Activated effector memory CD4-positive, alpha-beta T cell treated with anti-CD3 and anti-CD28 coated beads, Interleukin-2, amount 50 U/mL, for 16 hours (primary cell): ENCODE results near the gene DHODH.
A peak's percentile ranks its signal among the peaks of the same experiment; 100 is the strongest.

ENCODE experiments used
- DNase-seq: peaks from one replicate; pipeline ENCODE4 v3.0.0-alpha.2; 2020

The DHODH gene

GRCh38 chr16:72013888-72014581 lies 5.5 kb downstream of the DHODH start:
- no peak for DNase-seq

- DNase-seq, result no peak
These were observed 6.1 kb downstream of the DHODH start for GRCh38 chr16:72014675-72015074.

- DNase-seq, result no peak
These were observed 6.6 kb downstream of the DHODH start for GRCh38 chr16:72015124-72015523.

- DNase-seq, result peak; percentile 31
These were observed 9.9 kb downstream of the DHODH start for GRCh38 chr16:72018470-72018869.

- peak; percentile 53 for DNase-seq
These were observed 12.5 kb downstream of the DHODH start for GRCh38 chr16:72021043-72021442.

GRCh38 chr16:72022127-72022526 lies 13.6 kb downstream of the DHODH start:
- no peak for DNase-seq

- no peak for DNase-seq
These were observed 15.4 kb downstream of the DHODH start for GRCh38 chr16:72023962-72024361.

- DNase-seq, result no peak
These were observed 16.4 kb downstream of the DHODH start for GRCh38 chr16:72024862-72025382.

- DNase-seq, result no peak
These were observed 17.0 kb downstream of the DHODH start for GRCh38 chr16:72025404-72026114.

- DNase-seq, result no peak
These were observed 19.3 kb downstream of the DHODH start for GRCh38 chr16:72027669-72028378.

GRCh38 chr16:72029567-72030271 lies 21.2 kb downstream of the DHODH start:
- no peak for DNase-seq

- DNase-seq, result no peak
These were observed 24.9 kb downstream of the DHODH start for GRCh38 chr16:72033437-72033836.

- DNase-seq, result no peak
These were observed 27.6 kb downstream of the DHODH start for GRCh38 chr16:72036098-72036497.

GRCh38 chr16:72042157-72042660 lies 33.7 kb downstream of the DHODH start:
- DNase-seq, result no peak

- DNase-seq, result no peak
These were observed 34.5 kb downstream of the DHODH start for GRCh38 chr16:72043058-72043457.

- DNase-seq, result no peak
These were observed 35.0 kb downstream of the DHODH start for GRCh38 chr16:72043539-72043938.

GRCh38 chr16:72044296-72044695 lies 35.8 kb downstream of the DHODH start:
- DNase-seq, result no peak

- no peak for DNase-seq
These were observed 36.3 kb downstream of the DHODH start for GRCh38 chr16:72044825-72045359.

- DNase-seq, result no peak
These were observed 40.6 kb downstream of the DHODH start for GRCh38 chr16:72049110-72049509.

- DNase-seq, result no peak
These were observed 42.4 kb downstream of the DHODH start for GRCh38 chr16:72050769-72051464.

- no peak for DNase-seq
These were observed 43.3 kb downstream of the DHODH start for GRCh38 chr16:72051818-72052217.
